Activated CD8-positive, alpha-beta memory T cell treated with anti-CD3 and anti-CD28 coated beads for 24 hours (primary cell): ENCODE data around the gene PRSS57.
A peak's percentile ranks its signal among the peaks of the same experiment; 100 is the strongest.
"Not testable (repeated sequence)": the region's sequence is repeated elsewhere in the genome, so short reads cannot be mapped to it uniquely, and the experiment has no call there.

Experiments
- DNase-seq: peaks from one replicate; pipeline ENCODE4 v3.0.0-alpha.2; 2020

PRSS57 gene

GRCh38 chr19:688992-689391 is 6.3 kb downstream of the PRSS57 start:
- DNase-seq, result no peak

GRCh38 chr19:688214-688613 is 7.0 kb downstream of the PRSS57 start:
- DNase-seq, result no peak

GRCh38 chr19:687569-688166 is 7.6 kb downstream of the PRSS57 start:
- no peak for DNase-seq

DNA sequence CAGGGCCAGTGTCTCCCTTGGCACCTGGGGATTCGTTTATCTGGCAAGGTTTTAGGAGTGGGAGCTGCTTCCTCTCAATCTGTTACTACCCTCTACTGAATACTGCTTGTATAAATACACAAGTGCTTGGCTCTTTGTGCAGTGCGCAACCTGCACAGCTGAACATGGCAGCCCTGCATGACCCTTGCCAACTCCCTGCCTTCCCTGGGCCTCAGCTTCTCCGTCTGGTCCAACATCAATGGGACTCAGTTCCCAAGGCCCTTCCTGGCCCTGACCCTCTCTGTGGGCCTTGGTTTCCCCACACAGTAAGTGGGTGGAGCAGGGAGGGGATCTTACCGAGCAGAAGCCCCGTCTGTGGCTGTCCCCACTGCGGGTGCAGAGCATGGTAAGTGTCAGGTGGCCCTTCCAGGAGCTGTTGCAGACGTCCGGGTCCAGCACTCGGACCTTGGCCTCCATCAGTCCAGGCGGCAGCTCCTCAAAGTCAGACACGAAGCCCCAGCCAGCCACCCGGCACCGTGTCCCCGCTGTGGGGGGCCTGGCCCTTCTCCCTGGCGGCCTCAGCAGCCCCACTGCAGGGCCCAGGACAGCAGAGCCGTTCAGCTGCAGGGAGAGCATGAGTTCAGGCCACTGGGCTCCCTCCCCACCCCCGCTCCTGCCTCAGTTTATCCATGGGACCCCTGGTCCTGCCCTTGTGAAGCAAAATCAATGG is 8.5 kb downstream of the PRSS57 start:
- DNase-seq, result no peak

DNA sequence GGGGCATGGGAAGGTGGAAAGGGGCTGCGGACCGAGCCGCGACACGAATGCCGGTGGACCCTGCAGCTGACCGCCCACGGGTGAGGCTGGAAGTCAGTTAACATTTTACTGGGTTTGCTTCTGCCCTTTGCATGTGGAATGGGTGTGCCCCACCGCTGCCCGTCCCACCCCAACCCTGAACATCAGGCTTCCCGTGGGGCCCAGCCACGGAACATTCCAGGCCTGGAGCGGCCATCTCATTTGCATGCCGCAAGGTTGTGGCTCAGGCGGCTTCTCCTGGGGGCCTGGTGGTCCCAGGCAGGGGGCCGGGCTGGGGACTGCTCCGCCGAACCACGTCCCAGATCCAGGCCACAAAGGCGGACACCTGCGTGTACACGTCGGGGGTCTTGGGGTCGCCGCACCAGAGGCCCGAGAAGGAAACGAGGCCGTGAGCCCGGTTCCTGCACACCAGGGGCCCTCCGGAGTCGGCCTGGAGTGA is 9.8 kb downstream of the PRSS57 start:
- no peak for DNase-seq

DNA sequence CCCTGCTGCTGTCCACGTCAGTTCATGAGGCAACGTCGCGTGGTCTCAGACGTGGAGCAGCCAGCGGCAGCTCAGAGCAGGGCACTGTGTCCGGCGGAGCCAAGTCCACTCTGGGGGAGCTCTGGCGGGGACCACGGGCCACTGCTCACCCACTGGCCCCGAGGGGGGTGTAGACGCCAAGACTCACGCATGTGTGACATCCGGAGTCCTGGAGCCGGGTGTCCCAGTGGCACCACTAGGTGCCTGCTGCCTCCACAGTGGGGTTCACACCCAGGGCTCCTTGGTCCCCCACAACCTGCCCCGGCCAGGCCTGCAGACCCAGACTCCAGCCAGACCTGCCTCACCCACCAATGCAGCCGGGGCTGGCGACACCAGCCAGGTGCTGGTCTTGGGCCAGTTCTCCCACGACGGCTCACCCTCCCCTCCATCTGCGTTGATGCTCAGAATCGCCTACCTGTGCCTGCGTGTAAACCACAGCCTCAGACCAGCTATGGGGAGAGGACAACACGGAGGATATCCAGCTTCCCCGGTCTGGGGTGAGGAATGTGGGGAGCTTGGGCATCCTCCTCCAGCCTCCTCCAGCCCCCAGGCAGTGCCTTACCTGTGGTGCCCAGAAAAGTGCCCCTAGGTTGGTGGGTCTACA is 12.5 kb downstream of the PRSS57 start:
- DNase-seq, result no peak

GRCh38 chr19:681029-682019 is 13.9 kb downstream of the PRSS57 start:
- no peak for DNase-seq

- peak; percentile 99 for DNase-seq
Observed at GRCh38 chr19:680287-681028, 14.8 kb downstream of the PRSS57 start.

DNA sequence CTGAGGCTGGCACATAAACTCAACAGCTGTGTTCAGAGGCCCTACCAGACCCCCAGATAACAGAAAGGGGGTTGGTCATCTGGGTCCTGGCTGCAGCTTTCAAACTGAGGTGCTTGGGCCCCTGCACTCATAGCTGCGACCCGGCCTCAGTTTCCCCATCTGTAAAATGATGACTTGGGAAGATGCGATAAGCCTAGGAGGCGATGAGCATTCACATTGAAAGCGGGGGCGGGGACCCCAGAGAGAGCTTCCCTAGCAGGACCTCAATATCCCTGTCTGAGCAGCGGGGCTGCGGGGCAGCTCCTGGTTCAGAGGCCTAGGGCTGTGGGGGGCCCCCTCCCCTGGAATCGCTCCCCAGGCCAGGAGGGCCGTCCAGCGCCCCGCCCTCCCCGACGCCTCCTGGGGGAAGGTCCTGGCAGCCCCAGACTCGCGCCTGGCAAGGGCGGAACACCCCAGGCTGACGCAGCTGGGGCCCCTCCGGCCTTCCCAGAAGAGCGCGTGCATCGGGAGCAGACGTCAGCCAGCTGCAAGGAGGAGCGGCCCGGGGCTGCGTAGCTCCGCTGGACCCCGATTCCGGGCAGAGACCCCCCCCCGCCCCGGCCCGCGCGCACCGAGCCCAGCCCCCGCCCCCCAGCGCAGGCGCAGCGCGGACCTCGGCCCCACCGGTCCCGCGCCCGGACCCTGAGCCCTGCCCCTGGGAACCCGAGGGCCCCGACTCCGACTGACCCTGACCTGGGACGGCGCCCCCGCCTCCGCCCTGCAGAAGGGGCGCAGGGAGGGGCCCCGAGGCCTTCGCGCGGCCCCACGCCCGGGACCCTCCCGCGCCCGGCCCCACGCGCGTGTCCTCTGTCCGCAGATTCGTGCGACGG is 15.6 kb downstream of the PRSS57 start:
- peak; percentile 75 for DNase-seq

GRCh38 chr19:678791-679388 is 16.4 kb downstream of the PRSS57 start:
- DNase-seq, result no peak

DNA sequence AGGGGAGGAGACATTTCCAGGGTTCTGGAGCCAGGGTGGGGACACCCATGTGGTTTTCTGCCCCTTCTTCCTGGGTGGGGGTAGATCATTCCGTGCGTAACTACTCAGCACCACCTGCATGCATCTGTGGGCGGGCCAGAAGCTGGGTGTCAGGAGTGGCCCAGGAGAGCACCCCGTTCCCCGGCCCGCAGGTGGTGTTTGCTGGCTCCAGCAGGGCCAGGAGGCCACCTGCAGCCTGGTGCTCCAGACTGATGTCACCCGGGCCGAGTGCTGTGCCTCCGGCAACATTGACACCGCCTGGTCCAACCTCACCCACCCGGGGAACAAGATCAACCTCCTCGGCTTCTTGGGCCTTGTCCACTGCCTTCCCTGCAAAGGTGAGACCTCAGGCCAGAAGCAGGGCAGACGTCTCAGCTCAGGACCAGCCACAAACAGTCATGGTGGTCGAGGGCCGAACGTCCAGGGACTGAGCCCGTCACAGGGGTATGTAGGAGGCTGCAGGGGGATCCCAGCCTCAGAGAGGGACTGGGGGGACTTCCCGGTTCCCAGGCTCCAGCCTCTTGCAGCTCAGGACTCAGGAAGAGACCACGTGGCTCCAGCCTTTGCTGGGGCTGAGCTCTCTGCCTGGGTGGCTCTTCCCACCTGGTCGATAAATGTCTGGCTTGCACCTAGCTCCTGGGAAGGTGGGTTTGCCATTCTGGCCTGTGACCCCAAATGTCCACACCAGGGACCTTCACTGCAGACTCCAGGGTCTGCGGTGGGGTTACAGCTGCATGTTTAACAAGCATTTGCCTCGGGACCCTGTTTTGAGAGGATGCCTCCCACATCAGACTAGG is 17.4 kb downstream of the PRSS57 start:
- no peak for DNase-seq

- DNase-seq, result no peak
Observed at GRCh38 chr19:677201-677600, 18.1 kb downstream of the PRSS57 start.

GRCh38 chr19:676339-677105 is 18.7 kb downstream of the PRSS57 start, which contains the start of gene FSTL3:
FSTL3 (plus strand) TSS chr19:676392; CDS start chr19:676424, 32 bp downstream.
- DNase-seq, result no peak

- no peak for DNase-seq
Observed at GRCh38 chr19:676007-676338, 19.3 kb downstream of the PRSS57 start.

GRCh38 chr19:674282-675151 is 20.7 kb downstream of the PRSS57 start:
- no peak for DNase-seq

GRCh38 chr19:670609-671075 is 24.6 kb downstream of the PRSS57 start:
- DNase-seq, result no peak

DNA sequence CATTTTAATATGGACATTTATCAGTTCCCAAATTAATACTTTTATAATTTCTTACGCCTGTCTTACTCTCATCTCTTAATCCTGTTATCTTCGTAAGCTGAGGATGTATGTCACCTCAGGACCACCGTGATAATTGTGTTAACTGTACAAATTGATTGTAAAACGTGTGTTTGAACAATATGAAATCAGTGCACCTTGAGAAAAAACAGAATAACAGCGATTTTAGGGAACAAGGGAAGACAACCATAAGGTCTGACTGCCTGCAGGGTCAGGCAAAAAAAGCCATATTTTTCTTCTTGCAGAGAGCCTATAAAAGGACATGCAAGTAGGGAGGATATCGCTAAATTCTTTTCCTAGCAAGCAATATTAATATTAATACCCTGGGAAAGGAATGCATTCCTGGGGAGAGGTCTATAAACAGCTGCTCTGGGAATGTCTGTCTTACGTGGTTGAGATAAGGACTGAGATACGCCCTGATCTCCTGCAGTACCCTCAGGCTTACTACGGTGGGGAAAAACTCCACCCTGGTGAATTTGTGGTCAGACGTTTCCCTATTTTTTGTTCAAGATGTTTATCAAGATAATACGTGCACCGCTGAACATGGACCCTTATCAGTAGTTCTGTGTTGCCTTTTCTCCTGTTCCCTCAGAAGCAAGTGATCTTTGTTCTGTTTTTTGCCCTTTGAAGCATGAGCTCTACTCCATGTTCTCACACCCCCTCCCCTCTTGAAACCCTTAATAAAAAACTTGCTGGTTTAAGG is 26.4 kb downstream of the PRSS57 start:
- not testable (repeated sequence) for DNase-seq
